ENCODE measurements around the gene BHLHE23.

DNA sequence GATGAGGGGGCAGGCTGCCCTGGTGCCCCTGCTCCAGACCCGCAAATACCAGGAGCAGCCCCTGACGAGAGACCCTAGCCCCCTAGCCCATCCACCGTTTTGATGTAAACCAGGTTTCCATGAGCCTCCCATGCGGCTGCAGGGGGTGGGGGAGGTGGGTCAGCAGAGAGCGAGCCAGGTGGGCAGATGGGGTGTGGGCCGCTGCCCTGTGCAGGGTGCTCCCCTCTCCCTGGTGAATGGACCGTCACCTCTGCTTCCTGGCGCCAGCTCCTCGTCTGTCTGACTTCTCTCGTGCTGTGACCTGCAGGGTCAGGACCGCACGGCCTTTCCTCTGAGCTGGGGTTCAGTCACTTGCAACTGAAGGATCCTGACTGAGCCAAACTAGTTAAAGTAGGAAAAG, 15.7 kb upstream of the BHLHE23 start:
- TF ChIP-seq YY1 (IDR thresholded peaks at IDR 0.05; ENCODE audit: low read depth) (no peak), RAD21 (IDR thresholded peaks at IDR 0.05; ENCODE audit: low read depth) (no peak), NFIC (IDR thresholded peaks at IDR 0.05) (no peak)
